HEK293T (cell line): ENCODE measurements around the gene TRAPPC13.

Experiments used
- ARNT ChIP-seq: fragments of 450-650 bp; IDR thresholded peaks from 2 replicates; pipeline ENCODE4 v1.6.1; 2017; ENCODE audit warnings: mild to moderate bottlenecking
- BHLHE40 ChIP-seq: fragments of 450-650 bp; IDR thresholded peaks from 2 replicates; pipeline ENCODE4 v1.6.1; 2016; ENCODE audit warnings: mild to moderate bottlenecking, moderate library complexity, borderline replicate concordance
- CTBP1 ChIP-seq: fragments of 450-650 bp; IDR thresholded peaks from 2 replicates; pipeline ENCODE4 v1.6.1; 2016; ENCODE audit warnings: borderline replicate concordance
- FOXK2 ChIP-seq: fragments of 450-650 bp; IDR thresholded peaks from 2 replicates; pipeline ENCODE4 v1.6.1; 2016; ENCODE audit warnings: mild to moderate bottlenecking
- FOXM1 ChIP-seq: fragments of 450-650 bp; IDR thresholded peaks from 2 replicates; pipeline ENCODE4 v1.6.1; 2017; ENCODE audit warnings: mild to moderate bottlenecking, borderline replicate concordance
- L3MBTL2 ChIP-seq: fragments of 450-650 bp; conservative IDR thresholded peaks from 2 replicates; pipeline ENCODE4 v1.6.1; 2016; ENCODE audit warnings: mild to moderate bottlenecking
- LEF1 ChIP-seq: fragments of 450-650 bp; IDR thresholded peaks from 2 replicates; pipeline ENCODE4 v1.6.1; 2017; ENCODE audit warnings: mild to moderate bottlenecking, borderline replicate concordance
- NFRKB ChIP-seq: fragments of 450-650 bp; IDR thresholded peaks from 2 replicates; pipeline ENCODE4 v1.6.1; 2016; ENCODE audit warnings: mild to moderate bottlenecking, moderate library complexity
- PKNOX1 ChIP-seq: fragments of 450-650 bp; IDR thresholded peaks from 2 replicates; pipeline ENCODE4 v1.6.1; 2016
- SP1 ChIP-seq: fragments of 450-650 bp; IDR thresholded peaks from 2 replicates; pipeline ENCODE4 v1.6.1; 2017
- SUZ12 ChIP-seq: fragments of 450-650 bp; IDR thresholded peaks from 2 replicates; pipeline ENCODE4 v1.6.1; 2016; ENCODE audit warnings: mild to moderate bottlenecking
- TARDBP ChIP-seq: fragments of 450-650 bp; IDR thresholded peaks from 2 replicates; pipeline ENCODE4 v1.6.1; 2016
- ZNF384 ChIP-seq: fragments of 450-650 bp; IDR thresholded peaks from 2 replicates; pipeline ENCODE4 v1.6.1; 2016

GRCh38 chr5:65651144-65651543 is 26.3 kb downstream of the TRAPPC13 start:
- TF ChIP-seq FOXM1: no peak
- no peak for TF ChIP-seq FOXK2
- no peak for TF ChIP-seq SP1
- TF ChIP-seq ARNT: no peak
- no peak for TF ChIP-seq CTBP1
- no peak for TF ChIP-seq ZNF384
- no peak for TF ChIP-seq NFRKB
- TF ChIP-seq SUZ12: no peak
- no peak for TF ChIP-seq TARDBP
- TF ChIP-seq L3MBTL2: no peak
- TF ChIP-seq PKNOX1: no peak
- no peak for TF ChIP-seq LEF1
- TF ChIP-seq BHLHE40: no peak
